Stimulated activated effector memory CD8-positive, alpha-beta T cell treated with anti-CD3 and anti-CD28 coated beads, Interleukin-12 subunit alpha, Interleukin-12 subunit beta, amount 100 ng/mL, for 72 hours (primary cell): ENCODE measurements around the gene LCE3D.
"Not testable (repeated sequence)": the region's sequence is repeated elsewhere in the genome, so short reads cannot be mapped to it uniquely, and the experiment has no call there.

Source experiments
- ATAC-seq: fragments of 150-1000 bp; cut with Tn5 transposase; 2 replicates; pipeline ENCODE4 v1.10.0; 2021
- DNase-seq, 2 donors: peaks; one replicate each; pipeline ENCODE4 v3.0.0; 2021 to 2022; ENCODE audit warnings: low spot score in 2 of 2
- H3K27ac Mint-ChIP-seq: one replicate; pipeline ENCODE4 v1.8.0; 2022; ENCODE audit warnings: mild to moderate bottlenecking, mixed read lengths
- H3K36me3 Mint-ChIP-seq: one replicate; pipeline ENCODE4 v1.8.0; 2022; ENCODE audit warnings: mild to moderate bottlenecking, mixed read lengths
- H3K4me1 Mint-ChIP-seq: one replicate; pipeline ENCODE4 v1.8.0; 2022; ENCODE audit warnings: mixed read lengths
- H3K4me3 Mint-ChIP-seq: one replicate; pipeline ENCODE4 v1.8.0; 2022; ENCODE audit warnings: mild to moderate bottlenecking, mixed read lengths
- H3K9me3 Mint-ChIP-seq: one replicate; pipeline ENCODE4 v1.8.0; 2022; ENCODE audit warnings: mixed read lengths

The LCE3D gene, protein sequence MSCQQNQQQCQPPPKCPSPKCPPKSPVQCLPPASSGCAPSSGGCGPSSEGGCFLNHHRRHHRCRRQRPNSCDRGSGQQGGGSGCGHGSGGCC

DNA sequence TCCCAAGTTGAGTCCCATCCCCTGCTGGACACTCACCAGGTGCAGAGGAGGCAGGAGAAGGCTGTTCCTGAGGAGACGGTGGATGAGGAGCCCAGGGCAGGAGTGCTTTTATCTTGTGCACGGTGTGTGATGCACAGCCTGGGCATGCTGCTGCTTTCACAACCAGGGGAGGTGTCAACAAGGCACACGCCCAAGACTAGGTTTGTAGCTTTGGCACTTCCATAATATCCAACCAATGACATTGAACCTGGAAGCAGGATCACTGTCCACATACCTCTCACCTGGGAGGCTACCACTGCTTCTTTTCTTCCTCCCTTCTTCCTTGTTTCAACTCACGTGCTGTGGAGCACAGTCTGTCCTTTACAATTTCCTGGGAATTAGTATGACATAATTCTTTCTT is at the start of gene LCE3D:
Gene LCE3D, minus strand, starts transcription at position 84 of the 400 bp plus-strand sequence. CDS start 580 bp downstream, outside the sequence.
- Mint-ChIP-seq H3K27ac (no peak within 1 kb of the TSS), H3K4me1 (peaks cover 6% of the 10 kb centered on the region), H3K36me3 (no peaks in the 10 kb centered on the region), H3K4me3 (no peak within 1 kb of the TSS), H3K9me3 (no peaks in the 10 kb centered on the region)
- DNase-seq (no peak), ATAC-seq (no peak)

GRCh38 chr1:152626744-152627143 is 46.4 kb upstream of the LCE3D start:
- no peaks in the 10 kb centered on the region for H3K36me3 Mint-ChIP-seq
- DNase-seq = no peak
- H3K4me3 Mint-ChIP-seq = no peak overlapping the region
- ATAC-seq = no peak
- H3K27ac Mint-ChIP-seq = no peak overlapping the region
- H3K4me1 Mint-ChIP-seq = peaks cover 13% of the 10 kb centered on the region
- H3K9me3 Mint-ChIP-seq = peaks cover under 1% of the 10 kb centered on the region

GRCh38 chr1:152623203-152623844 is 43.0 kb upstream of the LCE3D start:
- ATAC-seq = peak; percentile 66
- H3K9me3 Mint-ChIP-seq = peaks cover 5% of the 10 kb centered on the region
- no peak overlapping the region for H3K4me3 Mint-ChIP-seq
- DNase-seq = peak; percentile 10 to 58
- H3K36me3 Mint-ChIP-seq = no peaks in the 10 kb centered on the region
- no peak overlapping the region for H3K27ac Mint-ChIP-seq
- H3K4me1 Mint-ChIP-seq = peaks cover 13% of the 10 kb centered on the region

DNA sequence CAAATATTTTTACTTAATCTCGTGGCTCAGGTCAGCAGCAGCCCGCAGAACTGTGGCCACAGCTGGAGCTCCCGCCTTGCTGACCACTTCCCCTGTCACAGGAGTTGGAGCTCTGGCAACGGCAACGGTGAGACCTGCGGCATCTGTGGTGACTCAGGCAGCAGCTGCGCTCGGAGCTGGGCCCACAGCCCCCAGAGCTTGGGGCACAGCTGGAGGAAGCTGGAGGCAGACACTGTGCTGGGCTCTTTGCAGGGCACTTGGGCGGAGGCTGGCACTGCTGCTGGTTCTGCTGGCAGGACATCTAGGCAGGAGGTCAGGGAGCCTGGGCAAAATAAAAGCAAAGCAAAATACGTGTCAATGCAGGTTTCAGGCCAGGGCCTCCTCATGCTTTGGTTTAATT is 42.5 kb upstream of the LCE3D start, which contains the start of gene LCE3A:
Gene LCE3A, minus strand, starts transcription at position 301 of the 400 bp plus-strand sequence. Its CDS starts 0 bp downstream, at position 301.
- H3K4me1 Mint-ChIP-seq = peaks cover 13% of the 10 kb centered on the region
- ATAC-seq (peak; percentile 52), DNase-seq (no peak)
- peaks cover 6% of the 10 kb centered on the region for H3K9me3 Mint-ChIP-seq
- no peak within 1 kb of the TSS for H3K4me3 Mint-ChIP-seq
- no peak within 1 kb of the TSS for H3K27ac Mint-ChIP-seq
- H3K36me3 Mint-ChIP-seq = no peaks in the 10 kb centered on the region

- Mint-ChIP-seq H3K27ac (no peak overlapping the region), H3K36me3 (no peaks in the 10 kb centered on the region), H3K4me1 (peaks cover 13% of the 10 kb centered on the region), H3K4me3 (no peak overlapping the region), H3K9me3 (peaks cover 6% of the 10 kb centered on the region)
- ATAC-seq = no peak
- no peak for DNase-seq
Measured at GRCh38 chr1:152621993-152622392, 41.7 kb upstream of the LCE3D start.

GRCh38 chr1:152613511-152613910 is 33.2 kb upstream of the LCE3D start, which contains the start of gene LCE3B:
Gene LCE3B (plus strand): TSS chr1:152613811. CDS start chr1:152613811, 0 bp downstream.
- no peaks in the 10 kb centered on the region for H3K36me3 Mint-ChIP-seq
- no peak for ATAC-seq
- no peaks in the 10 kb centered on the region for H3K4me1 Mint-ChIP-seq
- no peak within 1 kb of the TSS for H3K27ac Mint-ChIP-seq
- peaks cover 2% of the 10 kb centered on the region for H3K9me3 Mint-ChIP-seq
- H3K4me3 Mint-ChIP-seq = no peak within 1 kb of the TSS
- DNase-seq = no peak

- no peaks in the 10 kb centered on the region for H3K9me3 Mint-ChIP-seq
- no peaks in the 10 kb centered on the region for H3K36me3 Mint-ChIP-seq
- ATAC-seq (no peak), DNase-seq (no peak)
- no peak within 1 kb of the TSS for H3K4me3 Mint-ChIP-seq
- no peak within 1 kb of the TSS for H3K27ac Mint-ChIP-seq
- no peaks in the 10 kb centered on the region for H3K4me1 Mint-ChIP-seq
Measured at GRCh38 chr1:152599934-152600333, 19.6 kb upstream of the LCE3D start, which contains the start of gene LCE3C. Gene LCE3C (plus strand): TSS chr1:152600234. CDS start chr1:152600732, 498 bp downstream.

DNA sequence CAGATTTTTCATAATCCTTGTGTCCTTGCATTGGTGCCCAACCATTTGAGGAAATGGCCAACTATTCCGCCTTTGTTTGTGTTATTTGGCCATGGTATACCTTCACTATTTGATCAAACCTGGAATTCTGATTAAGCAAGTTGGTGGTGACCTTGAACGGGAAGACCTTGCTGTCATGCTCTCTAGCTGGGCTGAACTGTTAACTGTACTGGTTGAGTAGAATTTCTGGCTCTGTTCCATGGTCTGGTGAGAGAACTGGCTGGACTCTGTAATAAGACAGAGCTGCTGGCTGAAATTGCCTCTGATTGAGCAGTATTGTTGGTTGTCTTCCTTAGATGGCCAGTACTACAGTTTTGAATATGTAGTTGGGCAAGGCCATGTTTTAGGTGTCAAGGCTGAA is 16.7 kb upstream of the LCE3D start:
- Mint-ChIP-seq H3K9me3 (no peaks in the 10 kb centered on the region), H3K27ac (no peak overlapping the region), H3K36me3 (no peaks in the 10 kb centered on the region), H3K4me1 (no peaks in the 10 kb centered on the region), H3K4me3 (no peak overlapping the region)
- DNase-seq = no peak
- ATAC-seq = no peak

GRCh38 chr1:152585586-152585985 is 5.3 kb upstream of the LCE3D start:
- Mint-ChIP-seq H3K27ac (no peak overlapping the region), H3K36me3 (no peaks in the 10 kb centered on the region), H3K9me3 (no peaks in the 10 kb centered on the region), H3K4me3 (no peak overlapping the region), H3K4me1 (no peaks in the 10 kb centered on the region)
- ATAC-seq (no peak), DNase-seq (no peak)

DNA sequence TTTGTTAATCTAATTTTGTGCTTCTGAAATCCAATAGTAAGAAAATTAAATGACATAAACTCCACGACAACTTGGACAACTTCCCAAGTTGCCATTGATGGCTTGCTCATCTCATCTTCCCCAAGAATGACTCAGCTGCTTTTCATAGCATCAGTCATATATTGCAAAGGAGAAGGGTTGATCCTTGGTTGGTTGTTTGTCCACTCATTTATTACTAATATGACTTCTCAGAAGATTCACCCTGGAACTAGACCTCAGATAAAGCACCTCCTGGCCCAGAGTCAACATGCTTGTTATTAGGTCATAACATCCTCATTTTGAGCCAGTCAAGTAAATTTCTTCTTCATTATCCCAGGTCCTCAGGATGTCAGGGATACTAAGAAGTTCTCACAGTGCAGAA is 2.3 kb upstream of the LCE3D start:
- ATAC-seq = peak; percentile 61

DNA sequence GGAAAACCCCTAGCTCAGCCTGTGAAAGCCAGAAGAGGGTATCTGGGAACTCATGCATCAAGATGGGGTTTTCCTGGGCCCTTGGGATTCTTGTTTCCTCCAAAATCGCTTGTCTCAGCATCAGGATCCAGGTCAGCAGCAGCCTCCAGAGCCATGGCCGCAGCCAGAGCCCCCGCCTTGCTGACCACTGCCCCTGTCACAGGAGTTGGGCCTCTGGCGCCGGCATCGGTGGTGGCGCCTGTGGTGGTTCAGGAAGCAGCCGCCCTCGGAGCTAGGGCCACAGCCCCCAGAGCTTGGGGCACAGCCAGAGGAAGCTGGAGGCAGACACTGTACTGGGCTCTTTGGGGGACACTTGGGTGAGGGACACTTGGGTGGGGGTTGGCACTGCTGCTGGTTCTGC is 790 bp downstream of the LCE3D start:
- ATAC-seq, H3K27ac Mint-ChIP-seq, DNase-seq, H3K36me3 Mint-ChIP-seq, H3K4me3 Mint-ChIP-seq, H3K9me3 Mint-ChIP-seq, H3K4me1 Mint-ChIP-seq: not testable (repeated sequence)

More for the DNA sequence above, 2.3 kb upstream of the LCE3D start:
- H3K4me3 Mint-ChIP-seq = no peak overlapping the region
- DNase-seq = no peak
- no peaks in the 10 kb centered on the region for H3K36me3 Mint-ChIP-seq
- H3K9me3 Mint-ChIP-seq = no peaks in the 10 kb centered on the region
- no peaks in the 10 kb centered on the region for H3K4me1 Mint-ChIP-seq
- H3K27ac Mint-ChIP-seq = no peak overlapping the region

- Mint-ChIP-seq H3K27ac (no peak overlapping the region), H3K4me3 (no peak overlapping the region), H3K9me3 (no peaks in the 10 kb centered on the region), H3K4me1 (peaks cover 6% of the 10 kb centered on the region), H3K36me3 (no peaks in the 10 kb centered on the region)
- DNase-seq (peak in 1 of 2 donors; percentile 58), ATAC-seq (peak; percentile 97)
Measured at GRCh38 chr1:152577168-152577567, 3.1 kb downstream of the LCE3D start.

GRCh38 chr1:152566681-152567080 is 13.6 kb downstream of the LCE3D start, which contains the start of gene LCE3E:
Gene LCE3E (minus strand): TSS chr1:152566780. CDS start chr1:152566208, 572 bp downstream.
- Mint-ChIP-seq H3K27ac (peak within 1 kb of the TSS; percentile 2), H3K4me3 (no peak within 1 kb of the TSS), H3K4me1 (peaks cover 9% of the 10 kb centered on the region), H3K36me3 (no peaks in the 10 kb centered on the region), H3K9me3 (peaks cover 4% of the 10 kb centered on the region)
- no peak for DNase-seq
- peak; percentile 28 for ATAC-seq

DNA sequence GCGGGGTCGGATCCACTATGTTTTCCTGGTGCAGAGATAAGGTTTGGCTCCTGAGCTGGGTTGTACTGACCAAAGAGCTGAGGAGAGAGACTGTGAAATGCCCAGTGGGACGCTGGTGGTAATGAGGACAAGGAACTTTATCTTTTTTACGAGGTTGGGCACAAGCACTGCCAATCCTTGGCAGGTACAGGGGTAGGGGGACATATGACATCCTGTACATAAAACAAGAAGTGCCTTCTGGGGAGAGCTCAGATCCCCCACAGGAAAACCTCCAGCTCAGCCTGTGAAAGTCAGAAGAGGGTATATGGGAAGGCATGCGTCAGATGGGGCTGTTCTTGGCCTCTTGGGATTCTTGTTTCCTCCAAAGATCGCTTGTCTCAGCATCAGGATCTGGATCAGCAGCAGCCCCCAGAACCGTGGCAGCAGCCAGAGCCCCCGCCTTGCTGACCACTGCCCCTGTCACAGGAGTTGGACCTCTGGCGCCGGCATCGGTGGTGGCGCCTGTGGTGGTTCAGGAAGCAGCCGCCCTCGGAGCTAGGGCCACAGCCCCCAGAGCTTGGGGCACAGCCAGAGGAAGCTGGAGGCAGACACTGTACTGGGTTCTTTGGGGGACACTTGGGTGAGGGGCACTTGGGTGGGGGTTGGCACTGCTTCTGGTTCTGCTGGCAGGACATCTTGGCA is 14.6 kb downstream of the LCE3D start:
- Mint-ChIP-seq H3K27ac (peak overlapping the region; percentile 2), H3K4me3 (no peak overlapping the region), H3K36me3 (no peaks in the 10 kb centered on the region), H3K4me1 (peaks cover 9% of the 10 kb centered on the region), H3K9me3 (peaks cover 4% of the 10 kb centered on the region)
- ATAC-seq (peak; percentile 21), DNase-seq (no peak)

GRCh38 chr1:152565115-152565514 is 15.2 kb downstream of the LCE3D start:
- DNase-seq = no peak
- H3K27ac Mint-ChIP-seq = peak overlapping the region; percentile 2

More at GRCh38 chr1:152565115-152565514, 15.2 kb downstream of the LCE3D start:
- H3K9me3 Mint-ChIP-seq = peaks cover 4% of the 10 kb centered on the region
- peaks cover 9% of the 10 kb centered on the region for H3K4me1 Mint-ChIP-seq
- ATAC-seq = no peak
- H3K4me3 Mint-ChIP-seq = no peak overlapping the region
- no peaks in the 10 kb centered on the region for H3K36me3 Mint-ChIP-seq
